RWPE1 (cell line): ENCODE data around the gene TRERF1.

Experiments used
- CTCF ChIA-PET: fragments of 350-600 bp; sonication (Branson Sonifier 250); formaldehyde crosslinking; extraction: SDS; loops from one replicate; lab custom pipeline; 2021; lab: Yijun Ruan, JAX
- POLR2A ChIA-PET: fragments of 400-600 bp; formaldehyde crosslinking; extraction: SDS; loops from one replicate; lab custom pipeline; 2020; ENCODE audit warnings: antibody characterized with exemption; ENCODE audit not compliant: low non-redundant PET; lab: Yijun Ruan, JAX
- DNase-seq: peaks from one replicate; pipeline ENCODE4 v3.0.0; 2012; ENCODE audit warnings: low spot score
- H3K27ac ChIP-seq: fragments of 450-650 bp; 2 replicates; pipeline ENCODE4 v1.5.1; 2017
- CTCF ChIP-seq: fragments of 450-650 bp; conservative IDR thresholded peaks from 2 replicates; pipeline ENCODE4 v1.5.1; 2017; ENCODE audit warnings: low read depth, mild to moderate bottlenecking

TRERF1 gene

GRCh38 chr6:42452171-42453030, 675 bp upstream of the TRERF1 start:
- POLR2A ChIA-PET, result interaction anchor here (0.5 to 1.5 kb wide), 6 partner anchors 11 to 229 kb away, joined by 3 to 8 read pairs (median 4); partner anchors contain the start of gene UBR2
- peak overlapping the region; percentile 98 for H3K27ac ChIP-seq
- DNase-seq, result peak; percentile 77
- no peak for TF ChIP-seq CTCF
- CTCF ChIA-PET, result interaction anchor here (0.6 to 1.3 kb wide), 2 partner anchors 79 to 713 kb away, joined by 3 to 4 read pairs; no protein-coding TSS in a partner anchor

- no peak for TF ChIP-seq CTCF
- H3K27ac ChIP-seq, result peak overlapping the region; percentile 98
- CTCF ChIA-PET, result interaction anchor here (0.7 to 1.0 kb wide), 3 partner anchors 97 to 199 kb away, joined by 3 to 6 read pairs (median 4); no protein-coding TSS in a partner anchor
- peak; percentile 30 for DNase-seq
- POLR2A ChIA-PET, result interaction anchor here (0.7 to 1.5 kb wide), 3 partner anchors 47 to 211 kb away, joined by 6 to 10 read pairs (median 8); no protein-coding TSS in a partner anchor
Measured at GRCh38 chr6:42450477-42451332, 1.0 kb downstream of the TRERF1 start.

- POLR2A ChIA-PET, result no interaction called here
Measured at GRCh38 chr6:42449917-42450476, 1.7 kb downstream of the TRERF1 start.

GRCh38 chr6:42448927-42449659, 2.6 kb downstream of the TRERF1 start:
- peak; percentile 34 for DNase-seq
- CTCF ChIA-PET, result interaction anchor here (0.6 to 1.0 kb wide), 4 partner anchors 48 to 218 kb away, joined by 3 read pairs; no protein-coding TSS in a partner anchor
- TF ChIP-seq CTCF, result no peak
- POLR2A ChIA-PET, result no interaction called here
- H3K27ac ChIP-seq, result no peak overlapping the region

More at GRCh38 chr6:42449917-42450476, 1.7 kb downstream of the TRERF1 start:
- H3K27ac ChIP-seq, result peak overlapping the region; percentile 98
- CTCF ChIA-PET, result interaction anchor here (0.9 to 1.0 kb wide), 2 partner anchors 98 to 199 kb away, joined by 3 to 6 read pairs; no protein-coding TSS in a partner anchor
- DNase-seq, result peak; percentile 5
- TF ChIP-seq CTCF, result no peak

- H3K27ac ChIP-seq, result no peak overlapping the region
- POLR2A ChIA-PET, result no interaction called here
- CTCF ChIA-PET, result interaction anchor here (0.7 kb wide), 1 partner anchor 47 kb away, joined by 3 read pairs; no protein-coding TSS in a partner anchor
- no peak for TF ChIP-seq CTCF
- DNase-seq, result no peak
Measured at GRCh38 chr6:42448391-42448790, 3.3 kb downstream of the TRERF1 start.
